ENCODE data around the gene KRTCAP2.
A peak's percentile ranks its signal among the peaks of the same experiment; 100 is the strongest.

The KRTCAP2 gene

GRCh38 chr1:155183775-155184221 lies 10.7 kb upstream of the KRTCAP2 start:
- DNase-seq (ENCODE audit: low read depth in 2 of 2), result no peak

- DNase-seq (ENCODE audit: low read depth in 2 of 2), result no peak
Measured at GRCh38 chr1:155182052-155182550, 9.0 kb upstream of the KRTCAP2 start.

- DNase-seq (ENCODE audit: low read depth in 2 of 2), result no peak
Measured at GRCh38 chr1:155181371-155182051, 8.4 kb upstream of the KRTCAP2 start.

GRCh38 chr1:155179112-155180031 lies 6.3 kb upstream of the KRTCAP2 start:
- DNase-seq (ENCODE audit: low read depth in 2 of 2), result no peak

GRCh38 chr1:155178441-155179111 lies 5.5 kb upstream of the KRTCAP2 start:
- DNase-seq (ENCODE audit: low read depth in 2 of 2), result no peak

- DNase-seq (ENCODE audit: low read depth in 2 of 2), result no peak
Measured at GRCh38 chr1:155177918-155178281, 4.8 kb upstream of the KRTCAP2 start.

GRCh38 chr1:155177192-155177917 lies 4.3 kb upstream of the KRTCAP2 start:
- DNase-seq (ENCODE audit: low read depth in 2 of 2), result no peak

GRCh38 chr1:155176544-155177071 lies 3.5 kb upstream of the KRTCAP2 start:
- DNase-seq (ENCODE audit: low read depth in 2 of 2), result no peak

- no peak for DNase-seq (ENCODE audit: low read depth in 2 of 2)
Measured at GRCh38 chr1:155175927-155176371, 2.8 kb upstream of the KRTCAP2 start.

- DNase-seq (ENCODE audit: low read depth in 2 of 2), result no peak
Measured at GRCh38 chr1:155175281-155175926, 2.3 kb upstream of the KRTCAP2 start.

- DNase-seq (ENCODE audit: low read depth in 2 of 2), result no peak
Measured at GRCh38 chr1:155174324-155175280, 1.5 kb upstream of the KRTCAP2 start.

GRCh38 chr1:155173478-155174323 lies 597 bp upstream of the KRTCAP2 start, which contains the start of gene TRIM46:
Gene TRIM46 (plus strand): TSS chr1:155173849. CDS start chr1:155173967, 118 bp downstream.
- peak in 1 of 2 experiments; percentile 47 for DNase-seq (ENCODE audit: low read depth in 2 of 2)

- no peak for DNase-seq (ENCODE audit: low read depth in 2 of 2)
Measured at GRCh38 chr1:155171836-155172731, 1.0 kb downstream of the KRTCAP2 start.

- no peak for DNase-seq (ENCODE audit: low read depth in 2 of 2)
Measured at GRCh38 chr1:155170806-155171205, 2.3 kb downstream of the KRTCAP2 start.

- DNase-seq (ENCODE audit: low read depth in 2 of 2), result no peak
Measured at GRCh38 chr1:155170101-155170785, 2.9 kb downstream of the KRTCAP2 start.

GRCh38 chr1:155169541-155169940 lies 3.6 kb downstream of the KRTCAP2 start:
- no peak for DNase-seq (ENCODE audit: low read depth in 2 of 2)

Data from fibroblast of skin of left biceps (primary cell).